A673 (cell line): ENCODE results near the gene NDUFAF3.

Experiments
- EZH2 ChIP-seq: fragments of 200-600 bp; sonication (generic); IDR thresholded peaks from 2 replicates; pipeline ENCODE4 v1.6.1; 2017; ENCODE audit warnings: borderline replicate concordance, low read depth, mild to moderate bottlenecking, mixed read lengths, antibody characterized with exemption, low read length; ENCODE audit not compliant: poor library complexity, severe bottlenecking
- TF ChIP-seq, protein P1 (sequence below): fragments of 300-800, 200-600 bp; sonication (generic); conservative IDR thresholded peaks from 2 replicates; pipeline ENCODE4 v1.5.1; 2017; ENCODE audit warnings: low read depth, mild to moderate bottlenecking, antibody characterized with exemption, low read length, moderate library complexity, mixed read lengths

DNA sequence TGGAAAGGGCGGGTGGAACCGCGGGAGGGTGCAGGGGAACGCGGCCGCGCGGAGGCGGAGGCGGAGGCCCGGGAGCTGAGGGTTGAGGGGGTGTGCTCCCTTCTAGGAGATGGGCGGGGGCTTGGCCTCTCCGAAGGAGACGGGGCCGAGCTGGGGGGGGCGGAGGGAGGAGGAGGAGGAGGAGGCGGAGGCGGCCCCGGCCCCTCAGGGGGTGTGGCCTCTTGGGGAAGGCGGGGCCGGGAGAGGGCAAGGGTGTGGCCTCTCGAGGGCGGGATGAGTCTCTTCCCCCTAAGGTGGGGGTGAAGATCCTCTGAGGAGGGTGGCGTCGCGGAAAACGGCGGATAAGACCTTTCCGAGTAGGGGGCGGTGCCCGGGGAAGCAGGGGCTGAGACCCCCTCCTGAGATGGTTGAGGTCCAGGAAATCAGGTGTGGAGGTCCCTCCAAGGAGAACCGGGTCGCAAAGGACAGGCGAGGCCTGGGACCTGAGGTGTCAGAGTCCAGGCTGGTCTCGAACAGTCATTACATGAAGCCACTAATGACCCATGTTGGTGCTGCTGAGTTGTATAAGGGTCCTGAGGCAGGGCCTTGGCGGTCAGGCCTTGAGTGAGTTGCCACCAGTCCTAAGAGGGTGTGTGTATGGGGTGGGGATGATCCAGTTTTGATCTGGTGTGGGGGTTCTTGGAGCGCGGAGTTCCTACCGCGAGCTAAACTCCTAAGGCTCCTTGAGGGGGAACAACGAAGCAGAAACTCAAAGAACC lies 14.0 kb upstream of the NDUFAF3 start:
- TF ChIP-seq, protein P1, sequence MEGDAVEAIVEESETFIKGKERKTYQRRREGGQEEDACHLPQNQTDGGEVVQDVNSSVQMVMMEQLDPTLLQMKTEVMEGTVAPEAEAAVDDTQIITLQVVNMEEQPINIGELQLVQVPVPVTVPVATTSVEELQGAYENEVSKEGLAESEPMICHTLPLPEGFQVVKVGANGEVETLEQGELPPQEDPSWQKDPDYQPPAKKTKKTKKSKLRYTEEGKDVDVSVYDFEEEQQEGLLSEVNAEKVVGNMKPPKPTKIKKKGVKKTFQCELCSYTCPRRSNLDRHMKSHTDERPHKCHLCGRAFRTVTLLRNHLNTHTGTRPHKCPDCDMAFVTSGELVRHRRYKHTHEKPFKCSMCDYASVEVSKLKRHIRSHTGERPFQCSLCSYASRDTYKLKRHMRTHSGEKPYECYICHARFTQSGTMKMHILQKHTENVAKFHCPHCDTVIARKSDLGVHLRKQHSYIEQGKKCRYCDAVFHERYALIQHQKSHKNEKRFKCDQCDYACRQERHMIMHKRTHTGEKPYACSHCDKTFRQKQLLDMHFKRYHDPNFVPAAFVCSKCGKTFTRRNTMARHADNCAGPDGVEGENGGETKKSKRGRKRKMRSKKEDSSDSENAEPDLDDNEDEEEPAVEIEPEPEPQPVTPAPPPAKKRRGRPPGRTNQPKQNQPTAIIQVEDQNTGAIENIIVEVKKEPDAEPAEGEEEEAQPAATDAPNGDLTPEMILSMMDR = no peak
- no peak for TF ChIP-seq EZH2
